HG02981 (cell line): Measurements from ENCODE around the gene NME7.
A peak's percentile ranks its signal among the peaks of the same experiment; 100 is the strongest.

Experiments
- ATAC-seq: cut with Tn5 transposase; IDR thresholded peaks from one replicate; pipeline ENCODE4 v1.9.1; 2021; ENCODE audit warnings: mild to moderate bottlenecking, moderate library complexity; ENCODE audit not compliant: unreplicated experiment

The NME7 gene

GRCh38 chr1:169163059-169163458 is 204.5 kb downstream of the NME7 start:
- ATAC-seq, result no peak

GRCh38 chr1:169161496-169162194 is 206.0 kb downstream of the NME7 start:
- ATAC-seq, result peak; percentile 78

GRCh38 chr1:169160845-169161495 is 206.6 kb downstream of the NME7 start:
- no peak for ATAC-seq

GRCh38 chr1:169156580-169156979 is 211.0 kb downstream of the NME7 start:
- ATAC-seq, result no peak

GRCh38 chr1:169155675-169156074 is 211.9 kb downstream of the NME7 start:
- no peak for ATAC-seq

- no peak for ATAC-seq
Measured at GRCh38 chr1:169151338-169151837, 216.2 kb downstream of the NME7 start.

- ATAC-seq, result no peak
Measured at GRCh38 chr1:169150641-169151337, 216.8 kb downstream of the NME7 start.

GRCh38 chr1:169149555-169150286 is 217.9 kb downstream of the NME7 start:
- no peak for ATAC-seq

GRCh38 chr1:169148472-169149252 is 218.9 kb downstream of the NME7 start:
- peak; percentile 76 for ATAC-seq

- no peak for ATAC-seq
Measured at GRCh38 chr1:169146576-169147214, 220.9 kb downstream of the NME7 start.

- no peak for ATAC-seq
Measured at GRCh38 chr1:169144941-169145626, 222.5 kb downstream of the NME7 start.

GRCh38 chr1:169143984-169144383 is 223.6 kb downstream of the NME7 start:
- no peak for ATAC-seq

- ATAC-seq, result no peak
Measured at GRCh38 chr1:169143346-169143745, 224.3 kb downstream of the NME7 start.

GRCh38 chr1:169142129-169142528 is 225.5 kb downstream of the NME7 start:
- ATAC-seq, result no peak

GRCh38 chr1:169141356-169141755 is 226.2 kb downstream of the NME7 start:
- no peak for ATAC-seq

- peak; percentile 94 for ATAC-seq
Measured at GRCh38 chr1:169138866-169139670, 228.5 kb downstream of the NME7 start.

- ATAC-seq, result no peak
Measured at GRCh38 chr1:169137357-169137756, 230.2 kb downstream of the NME7 start.

GRCh38 chr1:169133801-169134502 is 233.6 kb downstream of the NME7 start:
- no peak for ATAC-seq
